GM19397 (cell line): ENCODE data around the gene C1QTNF7.

Experiments used
- ATAC-seq: cut with Tn5 transposase; IDR thresholded peaks from one replicate; pipeline ENCODE4 v1.9.1; 2021; ENCODE audit warnings: mild to moderate bottlenecking, moderate library complexity; ENCODE audit not compliant: unreplicated experiment

The C1QTNF7 gene

GRCh38 chr4:15413010-15413622 lies 14.7 kb upstream of the C1QTNF7 start:
- no peak for ATAC-seq

GRCh38 chr4:15413623-15414019 lies 14.2 kb upstream of the C1QTNF7 start:
- no peak for ATAC-seq

GRCh38 chr4:15414551-15415091 lies 13.2 kb upstream of the C1QTNF7 start:
- ATAC-seq, result no peak

GRCh38 chr4:15416357-15417232 lies 11.2 kb upstream of the C1QTNF7 start:
- no peak for ATAC-seq

- no peak for ATAC-seq
These were observed 10.6 kb upstream of the C1QTNF7 start for GRCh38 chr4:15417233-15417660.

- no peak for ATAC-seq
These were observed 8.9 kb upstream of the C1QTNF7 start for GRCh38 chr4:15418956-15419355.

GRCh38 chr4:15420642-15421041 lies 7.2 kb upstream of the C1QTNF7 start:
- no peak for ATAC-seq

- no peak for ATAC-seq
These were observed 4.5 kb upstream of the C1QTNF7 start for GRCh38 chr4:15423285-15423711.

- no peak for ATAC-seq
These were observed 2.3 kb upstream of the C1QTNF7 start for GRCh38 chr4:15425520-15425919.

- ATAC-seq, result no peak
These were observed 672 bp upstream of the C1QTNF7 start for GRCh38 chr4:15427161-15427560.

- ATAC-seq, result no peak
These were observed 778 bp downstream of the C1QTNF7 start for GRCh38 chr4:15428611-15429010.

GRCh38 chr4:15434091-15434490 lies 6.3 kb downstream of the C1QTNF7 start:
- no peak for ATAC-seq

GRCh38 chr4:15434676-15435075 lies 6.8 kb downstream of the C1QTNF7 start:
- no peak for ATAC-seq

- ATAC-seq, result no peak
These were observed 8.7 kb downstream of the C1QTNF7 start for GRCh38 chr4:15436513-15436912.

- no peak for ATAC-seq
These were observed 11.2 kb downstream of the C1QTNF7 start for GRCh38 chr4:15438939-15439524.

GRCh38 chr4:15443371-15444160 lies 15.7 kb downstream of the C1QTNF7 start:
- no peak for ATAC-seq

- ATAC-seq, result no peak
These were observed 16.4 kb downstream of the C1QTNF7 start for GRCh38 chr4:15444276-15444675.

- no peak for ATAC-seq
These were observed 17.2 kb downstream of the C1QTNF7 start for GRCh38 chr4:15444879-15445547.

GRCh38 chr4:15451181-15451865 lies 23.5 kb downstream of the C1QTNF7 start:
- ATAC-seq, result no peak
